OCI-LY1 (cell line): ENCODE measurements around the gene ZMYND15.

Experiments
- H2AFZ ChIP-seq: fragments of 200-600 bp; sonication (generic), shearing (Covaris generic); 2 replicates; pipeline ENCODE4 v1.6.0; 2014; ENCODE audit warnings: antibody characterized with exemption, mild to moderate bottlenecking, low read length
- H3F3A ChIP-seq: fragments of 200-600 bp; sonication (generic), shearing (Covaris generic); 2 replicates; pipeline ENCODE4 v1.6.0; 2014; ENCODE audit warnings: mild to moderate bottlenecking, antibody characterized with exemption, low read length, moderate library complexity; ENCODE audit not compliant: insufficient read depth
- H3K27ac ChIP-seq: fragments of 200-600 bp; sonication (generic); 2 replicates; pipeline ENCODE4 v1.5.1; 2014; ENCODE audit warnings: low read length, mixed run types, mild to moderate bottlenecking, low read depth; ENCODE audit not compliant: poor library complexity, severe bottlenecking
- H3K27me3 ChIP-seq: fragments of 200-600 bp; sonication (generic); 2 replicates; pipeline ENCODE4 v1.6.0; 2014; ENCODE audit warnings: antibody characterized with exemption, mild to moderate bottlenecking, low read length, moderate library complexity; ENCODE audit not compliant: insufficient read depth
- H3K36me3 ChIP-seq: fragments of 200-600 bp; sonication (generic); 2 replicates; pipeline ENCODE4 v1.6.1; 2014; ENCODE audit warnings: mild to moderate bottlenecking, antibody characterized with exemption, low read length, moderate library complexity, mixed read lengths; ENCODE audit not compliant: insufficient read depth
- H3K4me1 ChIP-seq: fragments of 200-600 bp; sonication (generic); 2 replicates; pipeline ENCODE4 v1.5.1; 2014; ENCODE audit warnings: mild to moderate bottlenecking, low read length, moderate library complexity; ENCODE audit not compliant: insufficient read depth, severe bottlenecking
- H3K4me2 ChIP-seq: fragments of 200-600 bp; sonication (generic), shearing (Covaris generic); 2 replicates; pipeline ENCODE4 v1.6.1; 2014; ENCODE audit warnings: low read length
- H3K4me3 ChIP-seq: fragments of 200-600 bp; sonication (generic); 2 replicates; pipeline ENCODE4 v1.5.1; 2014; ENCODE audit warnings: low read length, low read depth, mild to moderate bottlenecking, mixed read lengths; ENCODE audit not compliant: poor library complexity, severe bottlenecking
- H3K79me2 ChIP-seq: fragments of 200-600 bp; shearing (Covaris generic); 2 replicates; pipeline ENCODE4 v1.6.1; 2016; ENCODE audit warnings: mixed run types, low read length, mixed read lengths; ENCODE audit not compliant: insufficient read depth
- H3K9ac ChIP-seq: fragments of 200-600 bp; sonication (generic), shearing (Covaris generic); 2 replicates; pipeline ENCODE4 v1.6.1; 2014; ENCODE audit warnings: mild to moderate bottlenecking, low read length, mixed read lengths
- H3K9me2 ChIP-seq: fragments of 200-600 bp; sonication (generic), shearing (Covaris generic); 2 replicates; pipeline ENCODE4 v1.6.1; 2014; ENCODE audit warnings: low read depth, mild to moderate bottlenecking, low read length, mixed read lengths
- H3K9me3 ChIP-seq: fragments of 200-600 bp; shearing (Covaris generic); 2 replicates; pipeline ENCODE4 v1.6.1; 2014; ENCODE audit warnings: low read length, mixed read lengths
- H4K20me1 ChIP-seq: fragments of 200-600 bp; sonication (generic), shearing (Covaris generic); 2 replicates; pipeline ENCODE4 v1.6.0; 2016; ENCODE audit warnings: mild to moderate bottlenecking, low read length; ENCODE audit not compliant: insufficient read depth
- EZH2 ChIP-seq: fragments of 200-600 bp; sonication (generic), shearing (Covaris generic); IDR thresholded peaks from 2 replicates; pipeline ENCODE4 v1.8.0; 2017; ENCODE audit warnings: borderline replicate concordance, mixed run types, mild to moderate bottlenecking, antibody characterized with exemption, low read length, moderate library complexity, mixed read lengths
- TF ChIP-seq, protein P1 (sequence below): fragments of 200-600 bp; sonication (generic), shearing (Covaris generic); IDR thresholded peaks from 2 replicates; pipeline ENCODE4 v1.5.1; 2017; ENCODE audit warnings: mild to moderate bottlenecking, antibody characterized with exemption, low read length, moderate library complexity, mixed read lengths

ZMYND15 gene

DNA sequence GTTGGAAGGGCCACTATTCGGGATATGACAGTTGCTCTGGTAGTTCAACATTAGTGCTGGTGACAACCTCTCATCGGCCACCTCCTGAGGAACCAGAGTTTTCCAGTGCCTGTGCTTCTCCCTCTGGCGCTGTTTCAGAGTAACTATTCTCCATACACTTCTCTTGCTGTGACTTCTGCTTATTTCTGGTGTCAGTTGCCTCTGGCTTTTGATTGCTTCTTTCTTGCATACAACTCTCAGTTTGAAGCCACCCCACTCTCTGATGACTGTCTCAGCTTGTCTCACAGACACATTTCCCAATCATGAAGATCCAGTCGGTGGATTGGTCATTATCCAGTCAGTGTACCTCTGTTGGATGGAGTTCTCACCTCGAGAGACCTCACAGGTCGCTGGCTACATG lies 28.7 kb downstream of the ZMYND15 start:
- H3K4me3 ChIP-seq = no peak overlapping the region
- H3K36me3 ChIP-seq = no peaks in the 10 kb centered on the region
- no peak overlapping the region for H3K27ac ChIP-seq

DNA sequence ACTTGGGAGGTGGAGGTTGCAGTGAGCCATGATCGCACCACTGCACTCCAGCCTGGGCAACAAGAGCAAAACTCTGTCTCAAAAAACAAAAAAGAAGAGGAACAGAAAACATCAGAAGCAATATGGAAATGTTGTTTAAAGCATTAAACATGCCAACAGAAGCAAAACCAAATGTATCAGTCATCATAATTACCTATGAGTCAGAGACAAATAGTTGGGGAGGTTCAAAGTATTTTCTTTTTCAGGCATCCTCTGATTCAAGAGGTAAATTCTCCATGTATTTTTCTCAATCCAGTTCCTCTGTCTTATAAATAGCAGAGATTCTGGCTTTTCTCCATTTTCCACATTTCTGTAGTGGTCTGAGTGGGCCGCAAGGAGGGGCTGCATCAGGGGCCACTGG lies 30.0 kb downstream of the ZMYND15 start:
- peaks cover 16% of the 10 kb centered on the region; the same call in 1 of the 2 replicates for H3K27me3 ChIP-seq
- H3K4me2 ChIP-seq = no peak overlapping the region
- no peak overlapping the region for H3K27ac ChIP-seq
- H3F3A ChIP-seq = no peaks in the 10 kb centered on the region
- no peaks in the 10 kb centered on the region for H3K9me3 ChIP-seq
- no peak overlapping the region for H3K9ac ChIP-seq
- H3K4me3 ChIP-seq = no peak overlapping the region
- no peak overlapping the region for H2AFZ ChIP-seq
- H3K9me2 ChIP-seq = no peaks in the 10 kb centered on the region
- no peaks in the 10 kb centered on the region for H4K20me1 ChIP-seq
- no peaks in the 10 kb centered on the region for H3K79me2 ChIP-seq
- no peaks in the 10 kb centered on the region for H3K36me3 ChIP-seq
- TF ChIP-seq, protein P1, sequence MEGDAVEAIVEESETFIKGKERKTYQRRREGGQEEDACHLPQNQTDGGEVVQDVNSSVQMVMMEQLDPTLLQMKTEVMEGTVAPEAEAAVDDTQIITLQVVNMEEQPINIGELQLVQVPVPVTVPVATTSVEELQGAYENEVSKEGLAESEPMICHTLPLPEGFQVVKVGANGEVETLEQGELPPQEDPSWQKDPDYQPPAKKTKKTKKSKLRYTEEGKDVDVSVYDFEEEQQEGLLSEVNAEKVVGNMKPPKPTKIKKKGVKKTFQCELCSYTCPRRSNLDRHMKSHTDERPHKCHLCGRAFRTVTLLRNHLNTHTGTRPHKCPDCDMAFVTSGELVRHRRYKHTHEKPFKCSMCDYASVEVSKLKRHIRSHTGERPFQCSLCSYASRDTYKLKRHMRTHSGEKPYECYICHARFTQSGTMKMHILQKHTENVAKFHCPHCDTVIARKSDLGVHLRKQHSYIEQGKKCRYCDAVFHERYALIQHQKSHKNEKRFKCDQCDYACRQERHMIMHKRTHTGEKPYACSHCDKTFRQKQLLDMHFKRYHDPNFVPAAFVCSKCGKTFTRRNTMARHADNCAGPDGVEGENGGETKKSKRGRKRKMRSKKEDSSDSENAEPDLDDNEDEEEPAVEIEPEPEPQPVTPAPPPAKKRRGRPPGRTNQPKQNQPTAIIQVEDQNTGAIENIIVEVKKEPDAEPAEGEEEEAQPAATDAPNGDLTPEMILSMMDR = no peak
- no peak for TF ChIP-seq EZH2
- no peaks in the 10 kb centered on the region for H3K4me1 ChIP-seq

More for the DNA sequence above, 28.7 kb downstream of the ZMYND15 start:
- no peaks in the 10 kb centered on the region for H3K4me1 ChIP-seq
- H3K9me3 ChIP-seq = no peaks in the 10 kb centered on the region
- no peak for TF ChIP-seq EZH2
- TF ChIP-seq, protein P1 = no peak
- no peak overlapping the region for H3K4me2 ChIP-seq
- no peak overlapping the region for H2AFZ ChIP-seq
- peaks cover 16% of the 10 kb centered on the region; the same call in 1 of the 2 replicates for H3K27me3 ChIP-seq
- H4K20me1 ChIP-seq = no peaks in the 10 kb centered on the region
- no peaks in the 10 kb centered on the region for H3F3A ChIP-seq
- H3K79me2 ChIP-seq = no peaks in the 10 kb centered on the region
- H3K9me2 ChIP-seq = no peaks in the 10 kb centered on the region
- no peak overlapping the region for H3K9ac ChIP-seq

DNA sequence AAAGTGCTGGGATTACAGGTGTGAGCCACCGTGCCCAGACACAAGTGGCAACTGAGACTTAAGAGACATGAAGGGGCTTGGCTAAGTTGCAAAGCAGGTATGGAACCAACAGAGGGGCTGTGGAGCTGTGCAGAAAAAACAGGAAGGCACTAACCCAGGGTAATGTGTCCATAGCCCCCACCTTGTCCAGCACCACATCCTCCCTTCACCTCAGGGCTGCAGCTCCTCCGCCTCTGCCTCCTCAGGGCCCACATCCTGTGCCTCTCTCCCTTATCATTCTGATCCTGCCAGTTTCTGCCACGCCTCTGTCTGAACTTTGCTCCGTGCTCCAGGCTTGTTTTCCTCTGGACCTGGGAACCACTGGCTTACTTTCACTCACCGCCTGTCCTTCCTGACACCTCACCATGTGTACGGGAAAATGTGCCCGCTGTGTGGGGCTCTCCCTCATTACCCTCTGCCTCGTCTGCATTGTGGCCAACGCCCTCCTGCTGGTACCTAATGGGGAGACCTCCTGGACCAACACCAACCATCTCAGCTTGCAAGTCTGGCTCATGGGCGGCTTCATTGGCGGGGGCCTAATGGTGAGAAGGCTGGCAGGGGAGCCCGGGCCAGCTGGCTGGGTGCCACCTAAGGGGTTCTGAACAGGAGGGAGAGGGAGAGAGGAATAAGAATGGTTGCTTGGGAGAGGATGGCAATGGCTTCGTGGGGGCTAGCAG lies 32.0 kb downstream of the ZMYND15 start, which contains the start of gene TM4SF5:
TM4SF5 (plus strand) TSS at position 368 of the 716 bp plus-strand sequence; CDS start at position 405, 37 bp downstream.
- H3K4me1 ChIP-seq = no peaks in the 10 kb centered on the region
- H2AFZ ChIP-seq = no peak within 1 kb of the TSS

More for the DNA sequence above, 32.0 kb downstream of the ZMYND15 start, which contains the start of gene TM4SF5:
- no peak within 1 kb of the TSS for H3K4me3 ChIP-seq
- no peaks in the 10 kb centered on the region for H3K79me2 ChIP-seq
- TF ChIP-seq, protein P1 = no peak
- TF ChIP-seq EZH2 = no peak
- H3F3A ChIP-seq = no peaks in the 10 kb centered on the region
- no peak within 1 kb of the TSS for H3K9ac ChIP-seq
- no peaks in the 10 kb centered on the region for H3K9me3 ChIP-seq
- peaks cover 24% of the 10 kb centered on the region for H3K27me3 ChIP-seq
- no peaks in the 10 kb centered on the region for H4K20me1 ChIP-seq
- H3K4me2 ChIP-seq = no peak within 1 kb of the TSS
- H3K27ac ChIP-seq = no peak within 1 kb of the TSS
- H3K36me3 ChIP-seq = no peaks in the 10 kb centered on the region
- H3K9me2 ChIP-seq = no peaks in the 10 kb centered on the region
